Measurements from ENCODE around the gene PLA2G4A. TPM values are rescaled to one million over a fixed set of nuclear protein-coding genes. Genes with fewer than 3 reads are reported as not detected.

PLA2G4A gene
- polyA plus RNA-seq, 1 of the 3 experiments (the other 2 are of a cell fraction): 0.26 TPM

- no peak overlapping the region for H3K4me2 ChIP-seq
- no peaks in the 10 kb centered on the region for H3K27me3 ChIP-seq (ENCODE audit: insufficient read depth)
- H3K9me3 ChIP-seq: no peaks in the 10 kb centered on the region
- H3K4me1 ChIP-seq (ENCODE audit: control insufficient read depth in 1 of 2, insufficient read depth in 2 of 2, low read depth in 1 of 2, low read length in 1 of 2): peaks cover 8 to 13% of the 10 kb centered on the region in 2 experiments; a peak in 3 of 4 replicates
- POLR2A ChIA-PET: no interaction called here
- no peak overlapping the region for H2AFZ ChIP-seq (ENCODE audit: low read depth)
- no peaks in the 10 kb centered on the region for H4K20me1 ChIP-seq (ENCODE audit: insufficient read depth)
- no peak for DNase-seq
- H3K4me3 ChIP-seq (ENCODE audit: low read depth in 2 of 2, low read length in 1 of 2): no peak overlapping the region
- H3F3A ChIP-seq (replicated peaks; ENCODE audit: insufficient read depth): no peaks in the 10 kb centered on the region
- no peak overlapping the region for H3K27ac ChIP-seq (ENCODE audit: low read depth in 2 of 2, low read length in 1 of 2)
- CTCF ChIA-PET: interaction anchor here (1.6 kb wide), 1 partner anchor 498 kb away, joined by 3 read pairs; no protein-coding TSS in a partner anchor
- TF ChIP-seq SMC3 (IDR thresholded peaks at IDR 0.05; ENCODE audit: low read depth, low read length): no peak
- TF ChIP-seq EZH2phosphoT487 (IDR thresholded peaks at IDR 0.05; ENCODE audit: borderline replicate concordance, low read depth): no peak
- 75% methylated on average over 2 of the region's 2 CpGs for WGBS (ENCODE audit: low lambda C conversion rate)
- H3K79me2 ChIP-seq (ENCODE audit: insufficient read depth): no peaks in the 10 kb centered on the region
- no peaks in the 10 kb centered on the region for H3K36me3 ChIP-seq (replicated peaks in 1 of 2; ENCODE audit: control insufficient read depth in 1 of 2, insufficient read depth in 2 of 2, low read length in 1 of 2)
- no peak overlapping the region for H3K9ac ChIP-seq
- H3K9me2 ChIP-seq: no peaks in the 10 kb centered on the region
Observed at GRCh38 chr1:186980400-186980799, 151.7 kb downstream of the PLA2G4A start.

GRCh38 chr1:186982116-186982515 is 153.4 kb downstream of the PLA2G4A start:
- Histone ChIP-seq H3K27me3 (ENCODE audit: insufficient read depth) (no peaks in the 10 kb centered on the region), H3K9me3 (no peaks in the 10 kb centered on the region), H3K27ac (ENCODE audit: low read depth in 2 of 2, low read length in 1 of 2) (no peak overlapping the region), H3K4me1 (ENCODE audit: control insufficient read depth in 1 of 2, insufficient read depth in 2 of 2, low read depth in 1 of 2, low read length in 1 of 2) (peaks cover 2 to 4% of the 10 kb centered on the region in 2 experiments; a peak in 3 of 4 replicates), H3K4me3 (ENCODE audit: low read depth in 2 of 2, low read length in 1 of 2) (no peak overlapping the region), H3K36me3 (replicated peaks in 1 of 2; ENCODE audit: control insufficient read depth in 1 of 2, insufficient read depth in 2 of 2, low read length in 1 of 2) (no peaks in the 10 kb centered on the region), H3K9me2 (no peaks in the 10 kb centered on the region), H3K4me2 (no peak overlapping the region), H2AFZ (ENCODE audit: low read depth) (no peak overlapping the region; the same call in 1 of the 2 replicates), H4K20me1 (ENCODE audit: insufficient read depth) (no peaks in the 10 kb centered on the region), H3F3A (replicated peaks; ENCODE audit: insufficient read depth) (no peaks in the 10 kb centered on the region), H3K9ac (no peak overlapping the region), H3K79me2 (ENCODE audit: insufficient read depth) (no peaks in the 10 kb centered on the region)
- no peak for DNase-seq
- WGBS (ENCODE audit: low lambda C conversion rate): 93% methylated on average over 3 of the region's 3 CpGs
- ChIA-PET POLR2A (no interaction called here), CTCF (interaction anchor here (1.3 kb wide), 1 partner anchor 500 kb away, joined by 5 read pairs; no protein-coding TSS in a partner anchor)
- TF ChIP-seq FOXM1 (IDR thresholded peaks at IDR 0.05; ENCODE audit: low read depth): no peak
- TF ChIP-seq TCF12 (IDR thresholded peaks at IDR 0.05): no peak
- TF ChIP-seq RXRA (IDR thresholded peaks at IDR 0.05; ENCODE audit: borderline replicate concordance, low read depth): no peak
- no peak for TF ChIP-seq USF1 (IDR thresholded peaks at IDR 0.05; ENCODE audit: borderline replicate concordance, low read depth)
- TF ChIP-seq GABPA (IDR thresholded peaks at IDR 0.05; ENCODE audit: low read depth): no peak
- no peak for TF ChIP-seq CTCF (IDR thresholded peaks at IDR 0.05)
- no peak for TF ChIP-seq CHD2 (IDR thresholded peaks at IDR 0.05; ENCODE audit: low read length, partially characterized antibody)
- TF ChIP-seq SIN3A (IDR thresholded peaks at IDR 0.05; ENCODE audit: borderline replicate concordance, low read depth, low read length): no peak
- no peak for TF ChIP-seq FOXJ3 (CRISPR knock-in tag; IDR thresholded peaks at IDR 0.05)
- TF ChIP-seq SMC3 (IDR thresholded peaks at IDR 0.05; ENCODE audit: low read depth, low read length): no peak
- no peak for TF ChIP-seq MAX (IDR thresholded peaks at IDR 0.05; ENCODE audit: low read depth)
- no peak for TF ChIP-seq POLR2AphosphoS5 (IDR thresholded peaks at IDR 0.05; ENCODE audit: low read depth, low read length)
- TF ChIP-seq ZBTB33 (IDR thresholded peaks at IDR 0.05; ENCODE audit: borderline replicate concordance, low read depth): no peak
- TF ChIP-seq IRF3 (IDR thresholded peaks at IDR 0.05; ENCODE audit: low read depth, low read length): no peak
- TF ChIP-seq TEAD4 (IDR thresholded peaks at IDR 0.05; ENCODE audit: borderline replicate concordance, insufficient read depth): no peak
- no peak for TF ChIP-seq TAF1 (IDR thresholded peaks at IDR 0.05; ENCODE audit: borderline replicate concordance, low read depth, low read length)
- no peak for TF ChIP-seq RAD21 (IDR thresholded peaks at IDR 0.05; ENCODE audit: low read length)
- no peak for TF ChIP-seq NFIC (IDR thresholded peaks at IDR 0.05; ENCODE audit: borderline replicate concordance)
- no peak for TF ChIP-seq MEF2A (IDR thresholded peaks at IDR 0.05; ENCODE audit: borderline replicate concordance, low read depth)
- no peak for TF ChIP-seq RFX5 (IDR thresholded peaks at IDR 0.05; ENCODE audit: low read length)
